Keratinocyte (primary cell): ENCODE results near the gene RAB1B. TPM values are rescaled to one million over a fixed set of nuclear protein-coding genes. Genes with fewer than 3 reads are reported as not detected.

ENCODE experiments used
- DNase-seq: peaks from one replicate; pipeline ENCODE4 v3.0.0-alpha.2; 2011; ENCODE audit warnings: low read depth, missing footprints, low spot score
- FAIRE-seq: peaks from 2 replicates; lab custom pipeline; 2011; peaks lifted over from hg19 to GRCh38; lab: Jason Lieb, UNC
- H2AFZ ChIP-seq: 2 replicates; pipeline ENCODE4 v1.6.0; 2012; ENCODE audit warnings: low read length, control low read depth, inconsistent platforms; ENCODE audit not compliant: control insufficient read depth
- H3K27ac ChIP-seq: 2 replicates; pipeline ENCODE4 v1.5.1; 2011; ENCODE audit warnings: low read length; ENCODE audit not compliant: control insufficient read depth, insufficient read depth
- H3K27me3 ChIP-seq: 3 replicates; pipeline ENCODE4 v1.6.0; 2011; ENCODE audit warnings: low read length; ENCODE audit not compliant: control insufficient read depth, insufficient read depth; ENCODE audit errors: extremely low read depth
- H3K36me3 ChIP-seq, 2 experiments: 2 replicates in 1 of 2; 3 replicates in 1 of 2; pipeline ENCODE4 v1.5.1; 2011; ENCODE audit warnings: low read length in 2 of 2, mild to moderate bottlenecking in 1 of 2; ENCODE audit not compliant: control insufficient read depth in 2 of 2, insufficient read depth in 2 of 2; ENCODE audit errors: extremely low read depth in 1 of 2
- H3K4me1 ChIP-seq: 3 replicates; pipeline ENCODE4 v1.5.1; 2011; ENCODE audit warnings: low read length; ENCODE audit not compliant: control insufficient read depth, insufficient read depth; ENCODE audit errors: extremely low read depth
- H3K4me2 ChIP-seq: 3 replicates; pipeline ENCODE4 v1.6.0; 2011; ENCODE audit warnings: low read depth, low read length; ENCODE audit not compliant: control insufficient read depth, insufficient read depth; ENCODE audit errors: extremely low read depth
- H3K4me3 ChIP-seq, 3 experiments: fragments of 200-600 bp in 1 of 3; sonication (generic) in 1 of 3; 2 replicates in 2 of 3; 3 replicates in 1 of 3; pipeline ENCODE4 v1.5.1; 2011 to 2016; ENCODE audit warnings: low read length in 3 of 3, mild to moderate bottlenecking in 3 of 3, control low read depth in 2 of 3, inconsistent platforms in 1 of 3, low read depth in 1 of 3, mixed read lengths in 1 of 3, mixed run types in 1 of 3, moderate library complexity in 1 of 3; ENCODE audit not compliant: control insufficient read depth in 2 of 3, insufficient read depth in 2 of 3; ENCODE audit errors: extremely low read depth in 1 of 3
- H3K79me2 ChIP-seq: 2 replicates; pipeline ENCODE4 v1.6.0; 2012; ENCODE audit warnings: low read length; ENCODE audit not compliant: control insufficient read depth, insufficient read depth
- H3K9ac ChIP-seq: 3 replicates; pipeline ENCODE4 v1.6.0; 2011; ENCODE audit warnings: low read length; ENCODE audit not compliant: control insufficient read depth, insufficient read depth; ENCODE audit errors: extremely low read depth
- H3K9me1 ChIP-seq: 3 replicates; pipeline ENCODE4 v1.6.0; 2011; ENCODE audit warnings: low read length; ENCODE audit not compliant: control insufficient read depth, insufficient read depth; ENCODE audit errors: extremely low read depth
- H3K9me3 ChIP-seq: 2 replicates; pipeline ENCODE4 v1.5.1; 2012; ENCODE audit warnings: low read depth, low read length; ENCODE audit not compliant: control insufficient read depth
- H4K20me1 ChIP-seq: 3 replicates; pipeline ENCODE4 v1.6.0; 2011; ENCODE audit warnings: low read length; ENCODE audit not compliant: control insufficient read depth, insufficient read depth; ENCODE audit errors: extremely low read depth
- CTCF ChIP-seq, 3 experiments: IDR thresholded peaks in 1 of 3; conservative IDR thresholded peaks in 1 of 3; optimal IDR thresholded peaks in 1 of 3; 2 replicates in 2 of 3; 3 replicates in 1 of 3; pipeline versions ENCODE3 to v1.5.1; 2011; ENCODE audit warnings: low read length in 3 of 3, mild to moderate bottlenecking in 3 of 3, moderate library complexity in 2 of 3, control low read depth in 1 of 3, inconsistent platforms in 1 of 3; ENCODE audit not compliant: insufficient read depth in 2 of 3; ENCODE audit errors: extremely low read depth in 1 of 3
- EZH2 ChIP-seq: IDR thresholded peaks from one replicate; pipeline ENCODE4 v1.6.1; 2012; ENCODE audit warnings: inconsistent platforms, mild to moderate bottlenecking, low read length, moderate library complexity
- dilution Hi-C: fragments of 300-500 bp; cut with MboI; formaldehyde crosslinking; loops from one replicate; pipeline ENCODE4 v1.7.0; 2020; ENCODE audit warnings: low sequenced_read_pairs; ENCODE audit not compliant: extremely low pct_ligation_motif_present
- polyA plus RNA-seq, 5 experiments: library from polyadenylated mRNA; depleted of rRNA in 3 of 5; stranded (reverse) in 3 of 5; stranded (forward) in 1 of 5; unstranded in 1 of 5; fragments of >200 nt; gene quantifications; 1 replicate in 1 of 5; 2 replicates in 3 of 5; 3 replicates in 1 of 5; pipeline versions ENCODE4 v1.2.1 to v1.2.3, GENCODE V29; 2011 to 2012; ENCODE audit warnings: missing spikeins in 2 of 5, low read depth in 1 of 5, low replicate concordance in 1 of 5

RAB1B gene
- polyA plus RNA-seq, 1 donor (not counting 4 experiments of a cell fraction or from before 2014, with no cell fraction given) = 133 TPM

- Histone ChIP-seq H3K4me3 (no peak overlapping the region), H3K4me2 (no peak overlapping the region), H3K9me3 (no peaks in the 10 kb centered on the region), H3K27me3 (no peaks in the 10 kb centered on the region), H3K79me2 (no peaks in the 10 kb centered on the region), H2AFZ (no peak overlapping the region), H3K9ac (no peak overlapping the region), H3K36me3 (peaks cover 17 to 18% of the 10 kb centered on the region in 2 experiments), H3K27ac (no peak overlapping the region), H3K4me1 (no peaks in the 10 kb centered on the region), H4K20me1 (no peaks in the 10 kb centered on the region), H3K9me1 (no peaks in the 10 kb centered on the region)
- no peak for FAIRE-seq
- DNase-seq = no peak
- dilution Hi-C loops = no loop called here
- TF ChIP-seq EZH2 (no peak), CTCF (optimal IDR thresholded peaks at IDR 0.05 in 1 of 3, IDR thresholded peaks at IDR 0.05 in 1 of 3, conservative IDR thresholded peaks at IDR 0.05 in 1 of 3; ENCODE audit: extremely low read depth in 1 of 3, insufficient read depth in 2 of 3, low read length in 3 of 3) (no peak)
These were observed 26.2 kb upstream of the RAB1B start for GRCh38 chr11:66242095-66242765.

- no peak overlapping the region for H3K27ac ChIP-seq
- TF ChIP-seq CTCF (optimal IDR thresholded peaks at IDR 0.05 in 1 of 3, IDR thresholded peaks at IDR 0.05 in 1 of 3, conservative IDR thresholded peaks at IDR 0.05 in 1 of 3; ENCODE audit: extremely low read depth in 1 of 3, insufficient read depth in 2 of 3, low read length in 3 of 3) (no peak), EZH2 (no peak)
- no peaks in the 10 kb centered on the region for H3K79me2 ChIP-seq
- H2AFZ ChIP-seq = no peak overlapping the region
- no peaks in the 10 kb centered on the region for H3K4me1 ChIP-seq
- H3K9me3 ChIP-seq = no peaks in the 10 kb centered on the region
- H3K4me2 ChIP-seq = no peak overlapping the region
- dilution Hi-C loops = no loop called here
- H3K27me3 ChIP-seq = no peaks in the 10 kb centered on the region
- H4K20me1 ChIP-seq = no peaks in the 10 kb centered on the region
- peaks cover 14 to 22% of the 10 kb centered on the region in 2 experiments for H3K36me3 ChIP-seq
- H3K4me3 ChIP-seq = no peak overlapping the region
- H3K9ac ChIP-seq = no peak overlapping the region
- H3K9me1 ChIP-seq = no peaks in the 10 kb centered on the region
- no peak for DNase-seq
- no peak for FAIRE-seq
These were observed 24.5 kb upstream of the RAB1B start for GRCh38 chr11:66243782-66244535.
